ENCODE results near the gene ONECUT1.

The ONECUT1 gene

GRCh38 chr15:52795464-52796227 is 5.5 kb upstream of the ONECUT1 start:
- no peak for TF ChIP-seq ZFX (IDR thresholded peaks at IDR 0.05)
- no peak for TF ChIP-seq CTCF (conservative IDR thresholded peaks at IDR 0.05)
- no peak overlapping the region for H3K27ac ChIP-seq

- TF ChIP-seq CTCF (conservative IDR thresholded peaks at IDR 0.05), result no peak
- TF ChIP-seq ZFX (IDR thresholded peaks at IDR 0.05), result no peak
- no peak overlapping the region for H3K27ac ChIP-seq
Observed at GRCh38 chr15:52794665-52795463, 4.7 kb upstream of the ONECUT1 start.

- no peak overlapping the region for H3K27ac ChIP-seq
- no peak for TF ChIP-seq CTCF (conservative IDR thresholded peaks at IDR 0.05)
- no peak for TF ChIP-seq ZFX (IDR thresholded peaks at IDR 0.05)
Observed at GRCh38 chr15:52791776-52792175, 1.6 kb upstream of the ONECUT1 start.

GRCh38 chr15:52790941-52791751 is 1.0 kb upstream of the ONECUT1 start:
- H3K27ac ChIP-seq, result no peak overlapping the region
- TF ChIP-seq CTCF (conservative IDR thresholded peaks at IDR 0.05) (no peak), ZFX (IDR thresholded peaks at IDR 0.05) (no peak)

- H3K27ac ChIP-seq, result no peak overlapping the region; the same call in 1 of the 2 replicates
- TF ChIP-seq CTCF (conservative IDR thresholded peaks at IDR 0.05), result no peak
- TF ChIP-seq ZFX (IDR thresholded peaks at IDR 0.05), result no peak
Observed at GRCh38 chr15:52789601-52790168, 451 bp downstream of the ONECUT1 start.

- no peak overlapping the region for H3K27ac ChIP-seq
- no peak for TF ChIP-seq CTCF (conservative IDR thresholded peaks at IDR 0.05)
- no peak for TF ChIP-seq ZFX (IDR thresholded peaks at IDR 0.05)
Observed at GRCh38 chr15:52789008-52789600, 1.0 kb downstream of the ONECUT1 start.
